Globus pallidus (tissue), 1 donor: Measurements from ENCODE around the gene TSHZ2.
A peak's percentile ranks its signal among the peaks of the same experiment; 100 is the strongest.

Experiments
- DNase-seq: peaks from one replicate; pipeline ENCODE4 v3.0.0-alpha.2; 2015; ENCODE audit warnings: low spot score

The TSHZ2 gene

DNA sequence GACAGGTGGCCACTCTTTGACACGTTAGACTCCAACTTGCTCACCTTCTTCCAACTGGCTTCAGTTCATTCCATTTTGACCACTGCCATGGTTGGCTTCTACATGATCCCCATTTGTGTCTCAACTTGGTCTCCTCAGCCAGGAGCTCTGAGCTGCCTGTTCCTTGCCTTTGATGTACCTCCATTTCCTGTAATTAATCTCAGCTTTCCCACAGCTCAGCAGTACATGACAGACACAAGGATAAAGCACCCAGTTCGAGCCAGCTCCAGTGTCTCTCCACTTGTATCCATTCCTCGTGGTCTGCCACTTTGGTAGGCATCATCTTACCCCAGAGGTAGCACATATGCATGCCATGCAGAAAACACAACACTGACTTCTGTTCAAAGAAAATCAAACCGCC, 161.0 kb downstream of the TSHZ2 start:
- DNase-seq, result no peak

DNA sequence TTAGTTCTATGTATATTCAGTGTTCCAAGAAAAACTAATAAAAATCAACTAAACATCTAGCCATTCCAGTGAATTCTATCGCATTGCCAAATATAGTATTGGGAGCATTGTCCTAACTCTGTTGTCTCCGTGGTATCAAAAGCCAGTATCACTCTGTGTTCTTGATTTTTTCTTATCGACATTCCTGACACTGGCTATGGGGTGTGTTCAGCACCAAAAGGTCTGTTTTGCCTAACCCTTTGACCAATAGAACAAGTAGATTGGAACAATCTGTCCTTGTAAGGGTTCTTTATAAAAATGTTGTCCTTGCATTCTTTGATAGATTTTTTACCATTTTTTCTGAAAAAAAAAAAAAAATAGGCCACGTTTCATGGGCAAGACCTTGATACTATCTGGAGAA, 161.5 kb downstream of the TSHZ2 start:
- no peak for DNase-seq

DNA sequence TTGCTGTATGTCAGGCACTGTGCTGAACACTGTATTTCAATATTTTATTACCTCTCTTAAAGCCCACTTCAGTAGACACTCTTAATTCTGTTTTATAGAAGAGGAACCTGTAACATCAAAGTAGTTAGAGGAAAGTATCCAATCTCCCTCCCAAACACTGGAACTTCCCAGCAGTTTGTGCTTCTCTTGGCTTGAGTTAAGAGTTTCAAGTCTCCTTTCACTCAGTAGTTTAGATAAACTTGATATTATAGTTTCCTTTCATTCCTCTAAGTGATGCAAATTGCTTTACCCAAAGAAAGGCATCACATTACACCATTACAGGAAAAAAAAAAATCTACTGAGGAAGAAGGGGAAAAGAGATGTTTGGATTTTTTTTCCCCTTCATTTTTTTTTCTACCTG, 164.3 kb downstream of the TSHZ2 start:
- DNase-seq, result no peak

DNA sequence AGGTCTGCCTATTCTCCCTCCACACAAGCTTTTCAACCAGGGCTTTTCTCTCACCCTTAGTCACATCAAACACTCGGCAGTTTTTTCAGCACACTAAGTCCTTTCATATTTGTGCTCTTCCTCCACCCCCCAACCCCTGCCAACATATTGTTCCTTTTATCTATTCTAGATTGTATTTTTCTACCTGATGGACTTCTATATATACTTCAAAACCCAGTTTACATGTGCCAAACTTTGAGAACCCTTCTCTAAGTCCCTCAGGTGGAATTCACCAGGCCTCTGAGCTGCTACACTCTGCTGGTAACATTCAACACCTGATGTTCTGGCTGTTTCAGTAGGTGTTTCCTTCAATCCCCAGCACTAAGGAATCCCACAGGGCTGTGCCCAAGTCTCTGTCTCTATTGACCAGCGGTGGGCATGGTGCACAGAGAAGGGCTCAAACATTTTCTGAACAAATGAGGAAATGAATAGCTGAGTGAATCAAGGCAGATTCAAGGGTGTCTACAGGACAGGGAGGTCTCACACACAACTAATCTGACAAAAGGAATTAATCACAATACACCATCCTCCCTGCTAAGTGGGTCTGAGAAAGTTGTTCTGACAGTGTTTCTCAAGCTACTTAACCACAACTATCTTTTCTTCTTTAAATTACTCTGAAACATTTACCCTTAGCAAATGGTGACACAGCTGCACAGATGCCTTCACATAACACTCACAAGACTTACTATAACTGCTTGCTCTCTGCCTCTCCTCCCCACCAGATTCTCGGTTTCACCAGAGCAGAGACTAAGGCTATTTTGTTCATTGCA, 166.5 kb downstream of the TSHZ2 start:
- DNase-seq, result no peak

DNA sequence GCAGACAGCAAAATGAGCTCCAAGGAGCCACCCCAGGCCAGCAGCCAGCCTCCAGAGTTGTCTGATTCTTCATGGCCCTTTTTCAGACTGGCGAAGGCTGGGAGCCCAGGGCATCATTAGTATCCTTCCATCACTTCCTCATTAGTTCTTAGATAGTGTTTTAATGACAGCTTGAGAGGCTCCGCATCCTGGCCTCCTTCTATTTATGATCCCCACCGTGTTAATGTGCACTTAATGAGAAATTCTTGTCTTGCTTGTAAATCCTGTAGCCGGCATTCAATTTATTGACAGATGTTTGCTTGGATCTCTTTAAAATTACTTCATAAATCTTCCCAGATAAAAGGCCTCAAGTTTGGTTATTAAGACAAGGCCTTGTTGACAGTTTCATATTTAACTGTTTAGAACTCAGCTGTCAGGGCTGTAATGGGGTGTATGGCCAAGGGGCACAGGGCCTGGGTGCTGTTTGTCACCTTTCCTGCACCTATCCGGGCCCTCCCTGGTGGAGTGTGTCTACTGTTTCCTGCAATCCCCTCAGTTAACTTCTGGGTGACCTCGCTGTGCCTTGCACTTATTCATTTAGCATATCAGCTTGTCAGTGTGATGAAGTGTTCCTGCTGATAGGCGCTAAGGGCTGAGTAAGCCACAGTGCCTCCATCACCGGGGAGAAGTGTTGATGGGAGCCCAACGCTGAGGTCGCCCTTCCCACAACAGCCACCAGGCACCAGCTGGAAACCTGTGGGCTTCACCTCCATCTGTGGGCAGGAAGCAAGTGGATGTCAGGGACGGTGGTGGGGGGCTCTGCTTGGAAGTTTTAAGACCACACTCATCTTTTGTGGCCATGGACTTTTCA, 169.3 kb downstream of the TSHZ2 start:
- no peak for DNase-seq

DNA sequence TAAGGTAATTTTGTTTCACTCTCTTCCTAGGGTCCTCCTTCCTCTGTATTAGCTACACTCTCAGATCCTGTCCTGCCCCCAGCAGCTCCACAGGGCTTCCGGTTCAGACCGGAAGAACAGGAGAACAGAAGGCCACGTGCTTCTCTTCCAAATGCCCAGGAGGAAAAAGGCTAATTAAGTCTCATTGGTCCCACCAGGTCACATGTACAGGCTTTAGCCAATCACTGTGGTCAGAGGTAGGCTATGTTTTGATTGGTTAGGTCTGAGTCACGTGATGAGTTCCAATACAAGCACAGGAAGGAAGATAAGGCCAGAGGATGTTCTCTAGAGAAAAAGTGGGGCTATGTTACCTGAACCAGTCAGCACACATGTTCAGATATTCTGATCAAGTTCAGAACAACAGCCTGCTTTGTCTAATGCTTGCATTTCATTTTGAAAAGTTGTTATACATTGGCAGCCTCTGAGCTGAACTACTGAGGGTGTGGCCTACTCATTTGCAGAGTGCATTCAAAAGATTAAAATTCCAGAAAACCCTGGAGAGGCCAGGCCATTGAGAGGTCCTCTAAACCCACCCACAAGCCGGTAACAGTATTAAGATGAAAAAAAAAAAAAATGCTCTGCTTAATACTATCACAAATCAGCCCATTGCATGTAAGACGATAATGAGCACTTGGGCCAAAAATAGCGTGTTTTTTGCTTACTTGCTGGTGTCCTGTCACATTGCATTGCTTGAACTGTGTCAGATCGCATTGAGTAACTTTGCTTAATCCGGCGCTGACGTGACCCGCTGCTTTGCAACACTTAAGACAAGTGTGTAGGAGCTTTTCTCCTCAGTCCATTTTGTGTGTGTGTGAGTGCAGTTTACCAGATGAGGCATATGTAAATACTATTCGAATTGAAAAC, 170.3 kb downstream of the TSHZ2 start:
- DNase-seq, result no peak

DNA sequence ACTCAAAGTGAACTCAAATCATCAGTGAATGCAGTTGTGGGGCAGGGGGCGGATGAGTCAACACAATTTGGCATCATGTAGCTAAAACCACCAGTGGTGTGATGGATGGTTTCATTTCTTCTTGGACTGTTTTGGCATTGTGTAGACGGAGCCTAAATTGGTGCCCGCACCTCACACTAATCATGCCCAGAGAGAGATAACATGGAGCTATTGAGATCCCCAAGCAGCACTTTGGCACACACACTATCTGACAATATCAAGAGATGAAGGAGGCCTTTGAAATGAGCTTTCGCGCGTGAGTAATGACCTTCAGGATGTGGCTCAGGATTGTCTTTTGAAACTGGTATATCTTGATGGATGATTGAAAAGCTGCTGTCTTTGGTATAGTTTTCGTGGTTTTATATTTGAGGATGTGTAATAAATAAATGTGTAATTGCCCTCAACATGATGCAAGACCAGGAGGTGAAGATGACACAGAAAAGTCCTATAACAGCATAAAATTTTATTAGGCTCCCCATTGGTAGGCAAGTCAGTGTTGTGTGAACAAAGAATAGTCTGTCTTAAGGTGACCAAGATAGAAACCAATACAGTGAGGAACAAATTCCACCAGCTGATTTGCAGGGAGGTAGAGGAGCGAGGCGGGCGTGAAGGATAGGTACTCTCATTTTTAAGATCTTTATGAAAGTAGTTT, 174.2 kb downstream of the TSHZ2 start:
- DNase-seq, result no peak

DNA sequence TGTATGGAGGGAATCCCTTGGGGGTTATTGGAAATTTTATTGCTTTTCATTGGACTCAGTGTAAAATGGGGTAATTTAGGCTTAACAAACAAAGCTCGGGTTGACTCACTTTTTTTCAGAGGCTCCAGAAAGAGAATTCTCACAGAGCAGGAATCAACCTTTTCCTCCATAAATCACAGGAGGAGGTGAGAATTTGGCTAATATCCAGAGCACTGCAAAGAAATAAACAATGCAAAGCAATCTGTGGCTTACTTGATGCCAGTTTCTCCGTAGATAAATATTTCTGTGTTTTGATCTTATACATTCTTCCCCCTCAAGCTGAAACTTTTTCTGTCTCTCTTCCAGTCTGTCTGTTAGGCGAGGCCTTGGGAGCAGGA, 176.6 kb downstream of the TSHZ2 start:
- DNase-seq, result no peak

DNA sequence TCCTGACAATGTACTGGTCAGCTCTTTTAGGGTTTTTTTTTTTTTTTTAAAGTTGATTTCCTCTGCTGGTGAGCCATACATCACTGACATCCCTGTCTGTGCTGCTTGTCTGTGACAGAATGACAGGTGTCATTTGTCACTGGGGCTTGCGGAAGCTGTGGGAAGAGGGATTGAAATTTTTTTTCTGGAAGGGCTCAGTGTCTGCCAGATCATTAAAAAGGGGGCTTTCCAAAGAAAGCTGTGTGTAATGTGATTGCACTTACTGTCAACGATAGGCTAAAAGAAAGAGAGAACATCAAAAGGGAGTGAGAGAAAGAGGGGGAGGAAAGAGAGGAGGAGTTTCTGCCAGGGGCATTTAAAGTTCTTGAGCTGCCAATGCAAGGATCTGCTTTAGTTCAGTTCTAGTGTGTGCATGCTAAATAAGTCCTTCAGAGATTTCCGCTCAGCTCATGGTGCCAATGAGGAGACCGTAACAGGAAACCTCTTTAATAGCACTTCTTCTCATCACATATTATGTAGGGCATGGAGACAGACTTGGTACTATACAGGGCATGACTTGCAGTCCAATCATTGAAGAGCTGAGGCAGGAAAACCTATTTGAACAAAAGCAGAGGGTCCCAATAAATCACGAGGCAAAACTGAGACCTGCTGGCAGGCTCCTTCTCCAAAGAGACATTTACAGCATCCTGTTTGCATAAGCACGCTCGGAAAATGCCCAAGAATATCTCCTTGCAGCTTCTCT, 177.2 kb downstream of the TSHZ2 start:
- DNase-seq, result no peak

DNA sequence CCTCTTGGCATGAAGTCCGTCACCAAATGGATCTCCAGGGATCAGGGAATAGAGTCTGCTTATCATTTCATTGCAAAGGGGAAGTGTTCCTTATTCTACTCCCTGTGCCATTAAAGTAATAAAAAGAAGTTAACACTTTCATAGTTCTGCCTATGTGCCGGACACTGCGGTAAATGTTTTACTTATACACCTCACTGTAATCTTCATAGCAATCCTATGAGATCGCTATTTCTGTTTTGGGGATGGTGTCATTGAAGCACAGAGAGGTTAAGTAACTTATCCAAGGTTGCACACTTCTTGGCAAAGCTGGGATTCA, 177.7 kb downstream of the TSHZ2 start:
- no peak for DNase-seq

DNA sequence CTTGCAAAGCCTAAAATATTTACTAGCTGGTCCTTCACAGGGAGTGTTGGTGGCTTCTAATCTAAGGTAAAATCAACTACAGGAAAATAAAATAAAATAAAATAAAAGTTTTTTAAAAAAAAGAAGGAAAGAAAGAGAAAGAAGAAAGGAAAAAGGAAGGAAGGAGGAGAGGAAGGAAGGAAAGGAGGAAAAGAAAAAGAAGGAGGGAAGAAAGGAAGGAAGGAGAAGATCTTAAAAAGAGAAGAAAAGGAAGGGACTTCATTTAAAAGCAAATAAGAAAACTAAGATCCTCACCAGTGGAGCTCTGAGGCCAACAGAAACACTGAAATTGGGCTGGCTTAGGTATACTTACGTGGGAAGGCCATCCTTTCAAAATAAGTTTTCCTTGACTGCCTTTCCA, 178.4 kb downstream of the TSHZ2 start:
- DNase-seq, result no peak

DNA sequence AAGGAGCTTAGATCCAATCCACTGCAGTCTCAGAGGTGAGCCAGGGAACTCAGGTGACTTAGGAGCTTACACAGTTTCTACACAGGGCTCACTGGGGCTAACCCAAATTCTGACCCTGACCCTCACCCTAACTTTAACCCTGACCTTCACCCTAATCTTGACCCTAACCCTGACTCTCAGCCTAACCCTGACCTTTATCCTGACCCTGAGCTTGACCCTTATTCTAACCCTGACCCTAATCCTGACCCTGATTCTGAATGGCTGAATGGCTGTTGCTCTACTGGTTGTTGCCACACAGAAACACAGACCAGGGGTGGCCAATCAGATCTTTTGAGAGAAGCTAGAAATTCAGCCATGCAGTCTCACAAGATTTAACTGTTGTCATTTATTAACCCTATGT, 180.1 kb downstream of the TSHZ2 start:
- DNase-seq, result no peak

DNA sequence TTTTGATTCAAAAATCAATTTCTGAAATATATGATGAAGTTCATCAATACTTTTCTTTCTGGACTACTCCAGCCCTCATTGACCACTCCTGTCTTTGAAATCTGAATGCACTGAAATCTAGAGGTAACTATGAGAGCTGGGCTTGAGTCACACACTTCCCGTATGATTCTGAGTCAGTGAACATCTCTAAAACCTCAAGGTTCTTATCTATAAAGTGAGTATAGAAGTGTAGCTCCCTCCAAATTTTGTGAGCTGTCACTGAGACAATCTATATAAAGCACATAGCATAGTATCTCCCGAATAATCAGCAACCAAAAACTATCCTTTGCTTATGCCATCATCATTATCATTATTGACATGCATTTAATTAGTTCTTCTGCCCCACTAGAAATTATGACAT, 182.4 kb downstream of the TSHZ2 start:
- no peak for DNase-seq

DNA sequence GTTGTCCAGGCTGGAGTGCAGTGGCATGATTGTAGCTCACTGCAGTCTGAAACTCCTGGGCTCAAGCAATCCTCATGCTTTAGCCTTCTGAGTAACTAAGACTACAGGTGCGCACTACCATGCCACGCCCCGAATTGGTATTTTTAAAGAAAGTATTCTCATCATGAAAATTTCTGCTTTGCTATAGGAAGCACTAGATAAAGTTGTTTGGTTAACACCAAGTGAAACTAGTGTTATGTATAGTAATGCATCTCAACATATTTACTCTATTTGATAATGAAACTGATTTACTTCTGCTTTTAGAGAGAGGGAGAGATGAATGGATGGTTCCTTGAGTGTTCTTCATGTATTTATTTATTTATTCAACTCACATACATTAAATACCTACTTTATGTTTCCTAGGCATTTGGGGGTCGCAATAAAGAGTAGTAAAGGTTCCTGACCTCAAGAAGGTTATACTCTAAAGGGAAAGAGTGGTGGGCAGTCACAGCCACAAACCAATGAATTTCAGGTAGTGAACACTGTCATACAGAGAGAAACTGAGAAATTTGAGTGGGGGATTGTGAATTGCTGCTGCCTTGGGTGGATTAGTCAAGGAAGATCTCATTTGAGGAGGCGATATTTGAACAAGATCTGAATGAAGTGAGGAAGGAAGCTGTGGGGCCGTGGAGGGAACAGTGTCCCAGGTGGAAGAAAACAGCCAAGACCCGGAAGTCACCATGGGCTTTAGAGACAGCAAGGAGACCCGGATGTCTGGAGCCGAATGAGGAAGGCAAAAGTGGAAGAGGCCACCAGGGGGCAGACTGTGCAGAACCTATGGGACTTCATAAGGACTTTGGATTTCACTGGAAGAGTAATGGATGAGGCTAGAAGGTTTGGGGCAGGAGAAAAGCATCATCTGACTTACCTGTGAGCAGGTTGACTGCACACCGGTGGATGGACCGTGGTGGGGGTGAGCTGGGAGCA, 185.6 kb downstream of the TSHZ2 start:
- peak; percentile 5 for DNase-seq

DNA sequence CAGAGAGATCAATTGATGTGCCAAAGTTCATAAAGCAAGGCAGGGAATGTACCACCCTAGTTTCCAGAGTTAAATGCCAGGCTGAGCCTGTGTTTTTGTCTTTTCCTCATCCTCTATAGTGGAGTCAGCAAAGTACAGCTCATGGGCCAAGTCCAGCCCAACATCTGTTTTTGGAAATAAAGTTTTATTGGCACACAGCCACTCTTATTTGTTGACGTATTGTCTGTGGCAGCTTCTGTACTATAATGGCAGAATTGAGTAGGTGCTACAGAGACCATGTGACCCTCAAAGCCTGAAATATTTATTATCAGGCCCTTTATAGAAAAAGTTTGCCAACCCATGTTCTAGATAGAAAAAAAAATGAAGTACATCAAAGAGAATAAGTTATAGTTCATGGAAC, 187.0 kb downstream of the TSHZ2 start:
- DNase-seq, result no peak

DNA sequence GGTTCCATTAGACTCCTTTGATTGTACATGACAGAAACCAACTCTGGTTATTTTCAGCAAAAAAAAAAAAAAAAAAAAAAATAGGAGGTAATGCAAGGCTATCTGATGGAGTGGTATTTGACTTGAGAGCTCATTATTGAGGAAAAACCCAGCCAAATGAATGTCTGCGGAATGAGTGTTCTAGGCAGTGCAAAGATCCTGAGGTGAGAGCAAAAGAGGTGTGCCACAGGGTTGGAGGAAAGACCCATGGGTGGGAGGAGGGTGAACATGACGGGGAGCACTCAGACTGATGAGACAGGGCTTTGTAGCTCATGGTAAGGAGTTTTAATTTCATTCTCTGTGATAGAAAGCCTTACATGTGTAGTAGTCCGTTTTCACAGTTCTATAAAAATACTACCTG, 188.9 kb downstream of the TSHZ2 start:
- DNase-seq, result no peak

DNA sequence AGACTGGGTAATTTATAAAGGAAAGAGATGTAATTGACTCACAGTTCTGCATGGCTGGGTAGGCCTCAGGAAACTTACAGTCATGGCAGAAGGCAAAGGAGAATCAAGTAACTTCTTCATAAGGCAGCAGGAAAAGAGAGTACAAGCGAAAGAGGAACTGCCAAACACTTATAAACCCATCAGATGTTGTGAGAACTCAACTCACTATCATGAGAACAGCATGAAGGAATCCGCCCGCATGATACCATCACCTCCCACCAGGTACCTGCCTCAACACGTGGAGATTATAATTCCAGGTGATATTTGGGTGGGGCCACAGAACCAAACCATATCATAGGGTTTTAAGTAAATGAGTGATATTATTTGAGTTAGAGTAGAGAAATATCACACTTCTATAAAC, 189.3 kb downstream of the TSHZ2 start:
- DNase-seq, result no peak

DNA sequence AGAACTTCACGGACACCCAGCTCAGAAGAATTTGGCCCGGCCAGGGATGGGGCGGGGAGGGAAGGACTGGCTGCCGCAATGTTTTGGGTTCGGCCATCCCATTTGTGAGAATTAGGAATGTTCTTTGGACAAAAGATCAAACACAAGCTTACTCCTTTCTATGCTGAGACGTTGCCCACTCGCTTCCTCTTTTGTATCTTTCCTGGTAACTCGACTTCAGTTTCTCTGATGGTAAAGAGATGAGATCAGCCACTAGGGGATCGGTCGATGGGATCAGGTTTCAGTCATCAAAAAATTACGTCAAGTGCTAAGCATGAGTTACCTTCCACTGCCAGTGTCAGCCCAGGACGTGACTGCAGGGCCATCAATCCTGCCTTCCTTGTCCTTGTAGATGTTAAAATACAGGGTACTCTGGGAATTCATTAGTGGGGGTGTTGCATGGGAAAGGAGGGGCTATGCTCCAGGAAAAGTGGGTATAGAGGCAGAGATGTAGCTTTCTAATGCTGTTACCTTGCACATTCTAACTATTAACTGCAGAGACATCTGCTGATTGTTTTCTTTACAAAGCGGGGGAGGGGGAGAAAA, 190.2 kb downstream of the TSHZ2 start:
- no peak for DNase-seq

DNA sequence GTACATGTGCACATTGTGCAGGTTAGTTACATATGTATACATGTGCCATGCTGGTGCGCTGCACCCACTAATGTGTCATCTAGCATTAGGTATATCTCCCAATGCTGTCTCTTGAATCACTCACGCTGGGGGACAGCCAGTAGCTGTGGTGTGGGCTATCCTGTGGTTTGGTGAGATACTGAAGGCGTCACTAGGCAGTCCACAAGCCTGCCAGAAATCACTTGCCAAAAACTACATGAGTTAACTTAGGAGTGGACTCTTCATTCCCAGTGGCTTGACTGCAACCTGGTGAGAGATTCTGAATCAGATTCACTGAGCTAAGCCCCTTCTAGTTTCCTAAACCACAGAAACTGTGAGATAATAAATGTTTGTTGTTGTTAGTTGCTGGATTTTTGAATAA, 191.3 kb downstream of the TSHZ2 start:
- no peak for DNase-seq

DNA sequence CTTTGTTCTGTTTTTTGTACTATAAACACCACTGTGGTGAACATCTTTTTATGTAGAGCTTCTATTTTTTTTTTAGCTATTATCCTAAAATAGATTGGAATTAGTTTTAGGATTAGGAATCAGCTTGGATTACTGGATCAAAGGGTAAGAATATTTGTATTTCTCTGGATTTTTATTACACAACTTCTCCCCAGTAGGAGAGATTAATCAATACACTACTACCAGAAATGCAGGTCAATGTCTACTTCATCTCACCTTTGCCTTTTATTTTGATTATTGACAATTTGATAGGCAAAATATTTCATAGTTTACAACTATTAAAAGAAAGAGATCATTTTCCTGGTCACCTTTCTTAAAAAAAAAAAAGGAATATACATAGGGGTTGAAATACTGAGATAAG, 191.9 kb downstream of the TSHZ2 start:
- DNase-seq, result no peak
